ENCODE results near the gene SMG7. TPM values are rescaled to one million over a fixed set of nuclear protein-coding genes. Genes with fewer than 3 reads are reported as not detected.

The SMG7 gene
- total and polyA plus RNA-seq, 2 of the 4 experiments (the other 2 are of a cell fraction), result 18.1 to 22.6 TPM

GRCh38 chr1:183470147-183470960 is 1.9 kb upstream of the SMG7 start:
- H3K4me3 ChIP-seq (ENCODE audit: insufficient read depth, low read depth, low read length), result peak overlapping the region; percentile 77
- H3K18ac ChIP-seq (ENCODE audit: low read depth, low read length), result no peak overlapping the region; the same call in 1 of the 2 replicates
- in situ Hi-C loops (cut with MboI; ENCODE audit: low sequenced_read_pairs) (loop anchor here (5.0 to 10.0 kb wide), 2 partner anchors 72 to 154 kb away; no protein-coding TSS in a partner anchor), intact Hi-C loops (cut with micrococcal nuclease) (loop anchor here (1.0 to 5.0 kb wide), 6 partner anchors 47 to 448 kb away; partner anchors contain the start of gene LAMC1), dilution Hi-C loops (cut with HindIII; ENCODE audit: low sequenced_read_pairs, unreplicated experiment) (no loop called here)
- no TSS peak for BruUV-seq (replicated peaks)
- H3K27ac ChIP-seq (ENCODE audit: insufficient read depth, low read length), result peak overlapping the region; percentile 72
- peaks cover 7% of the 10 kb centered on the region; the same call in 1 of the 2 replicates for H3K27me3 ChIP-seq (ENCODE audit: control insufficient read depth, insufficient read depth, low read length)
- WGBS, 2 experiments (ENCODE audit: extremely low coverage in 2 of 2, insufficient read length in 1 of 2), result 0% methylated on average over 10 of the region's 26 CpGs; no CpG with 5 or more reads in 1 of the 2 experiments
- ChIA-PET POLR2A (ENCODE audit: unreplicated experiment) (interaction anchor here (0.6 to 1.0 kb wide), 2 partner anchors 45 to 507 kb away, joined by 3 to 5 read pairs; no protein-coding TSS in a partner anchor), CTCF (no interaction called here)
- H2BK120ac ChIP-seq (ENCODE audit: low read depth, low read length), result peak overlapping the region; percentile 64
- H3K9me1 ChIP-seq (ENCODE audit: insufficient read depth, low read length), result no peaks in the 10 kb centered on the region; the same call in 1 of the 2 replicates
- no peak overlapping the region for H2BK20ac ChIP-seq (ENCODE audit: low read depth, low read length)
- peak overlapping the region; percentile 47 for H3K9ac ChIP-seq (ENCODE audit: low read depth, low read length)
- H2AK9ac ChIP-seq (replicated peaks; ENCODE audit: low read depth, low read length, poor library complexity), result peak overlapping the region; percentile 63
- H3K14ac ChIP-seq (replicated peaks; ENCODE audit: low read depth, low read length), result peak overlapping the region; percentile 75
- peak overlapping the region; percentile 56; the same call in 1 of the 2 replicates for H3K56ac ChIP-seq (ENCODE audit: extremely low read depth, insufficient read depth, low read length)
- DNase-seq (peak; percentile 47), ATAC-seq (ENCODE audit: low read depth) (0 out of 2 replicates have a peak, but pooled peaks have one; percentile 3)
- H3K4me1 ChIP-seq (ENCODE audit: control insufficient read depth, insufficient read depth, low read length), result peaks cover 2% of the 10 kb centered on the region; the same call in 1 of the 2 replicates
- peak overlapping the region; percentile 58 for H2BK5ac ChIP-seq (ENCODE audit: low read depth, low read length, poor library complexity, severe bottlenecking)
- H2AK5ac ChIP-seq (ENCODE audit: low read depth, low read length), result no peak overlapping the region
- H4K5ac ChIP-seq (ENCODE audit: low read depth, low read length), result peak overlapping the region; percentile 12; the same call in 1 of the 2 replicates
- peak overlapping the region; percentile 77 for H3K4me2 ChIP-seq (ENCODE audit: low read depth, low read length)
- peak overlapping the region; percentile 64; the same call in 1 of the 2 replicates for H3K4ac ChIP-seq (ENCODE audit: low read depth, low read length)
- H4K8ac ChIP-seq (ENCODE audit: low read depth in 2 of 2, low read length in 2 of 2), result peak overlapping the region; percentile 55 to 76; a peak in 3 of 4 replicates
- TF ChIP-seq BHLHE40 (IDR thresholded peaks at IDR 0.05; ENCODE audit: low read depth, low read length) (no peak), NFE2L2 (IDR thresholded peaks at IDR 0.05; ENCODE audit: low read depth, low read length) (no peak), MAZ (IDR thresholded peaks at IDR 0.05; ENCODE audit: borderline replicate concordance, low read depth, low read length) (peak; percentile 59; the same call in 1 of the 2 replicates), SMC3 (IDR thresholded peaks at IDR 0.05; ENCODE audit: low read depth, low read length) (peak; percentile 48), RFX5 (IDR thresholded peaks at IDR 0.05; ENCODE audit: low read depth, low read length) (no peak), CEBPB (IDR thresholded peaks at IDR 0.05; ENCODE audit: low read depth, low read length) (no peak), MXI1 (IDR thresholded peaks at IDR 0.05; ENCODE audit: borderline replicate concordance, low read depth, low read length) (peak; percentile 69; the same call in 1 of the 2 replicates), CHD1 (IDR thresholded peaks at IDR 0.05; ENCODE audit: low read depth, low read length) (no peak), CTCF (conservative IDR thresholded peaks at IDR 0.05; ENCODE audit: low read depth, low read length) (peak; percentile 56), RAD21 (IDR thresholded peaks at IDR 0.05; ENCODE audit: low read length) (peak; percentile 61), USF2 (IDR thresholded peaks at IDR 0.05; ENCODE audit: low read depth, low read length) (no peak)
- peak overlapping the region; percentile 97 for H2AFZ ChIP-seq (replicated peaks; ENCODE audit: low read length, poor library complexity)
- peak overlapping the region; percentile 70 for H3K23ac ChIP-seq (ENCODE audit: low read depth, low read length)
- H4K20me1 ChIP-seq (ENCODE audit: insufficient read depth, low read length), result peaks cover 14% of the 10 kb centered on the region; the same call in 1 of the 2 replicates
- H4K91ac ChIP-seq (ENCODE audit: insufficient read depth, low read depth, low read length), result 0 out of 2 replicates have a peak overlapping the region, but pooled peaks have one; percentile 41
- H3K79me1 ChIP-seq (ENCODE audit: low read depth in 1 of 2, low read length in 2 of 2), result peaks cover 7 to 23% of the 10 kb centered on the region in 2 experiments; a peak in 3 of 4 replicates
- H3K9me3 ChIP-seq (ENCODE audit: control insufficient read depth, insufficient read depth, low read length), result no peaks in the 10 kb centered on the region
- H2BK15ac ChIP-seq (ENCODE audit: low read depth, low read length), result peak overlapping the region; percentile 39; the same call in 1 of the 3 replicates
- H3K36me3 ChIP-seq (ENCODE audit: control insufficient read depth, insufficient read depth, low read length), result no peaks in the 10 kb centered on the region

Data from IMR-90 (cell line).